Small intestine (tissue), 7 donors: ENCODE data around the gene ACP3. TPM values are rescaled to one million over a fixed set of nuclear protein-coding genes. Genes with fewer than 3 reads are reported as not detected.
"Not testable (repeated sequence)": the region's sequence is repeated elsewhere in the genome, so short reads cannot be mapped to it uniquely, and the experiment has no call there.

Experiments
- DNase-seq, 2 donors: peaks; one replicate each; pipeline versions ENCODE4 v3.0.0 to v3.0.0-alpha.2; 2013
- FAIRE-seq: peaks from 2 replicates; lab custom pipeline; 2012; peaks lifted over from hg19 to GRCh38; lab: Jason Lieb, UNC
- H3K27ac ChIP-seq, 3 donors: one replicate each; pipeline ENCODE4 v1.5.1; 2013; ENCODE audit warnings: low read length in 2 of 3, mild to moderate bottlenecking in 2 of 3, control low read depth in 1 of 3, inconsistent platforms in 1 of 3, low read depth in 1 of 3, moderate library complexity in 1 of 3
- H3K27me3 ChIP-seq, 3 donors: one replicate each; pipeline ENCODE4 v1.6.1; 2013; ENCODE audit warnings: low read length in 3 of 3, inconsistent platforms in 1 of 3; ENCODE audit not compliant: control insufficient read depth in 3 of 3, insufficient read depth in 3 of 3
- H3K36me3 ChIP-seq, 3 donors: one replicate each; pipeline ENCODE4 v1.6.1; 2013; ENCODE audit warnings: low read length in 3 of 3, inconsistent platforms in 1 of 3, low read depth in 1 of 3, mild to moderate bottlenecking in 1 of 3, moderate library complexity in 1 of 3; ENCODE audit not compliant: control insufficient read depth in 3 of 3, insufficient read depth in 2 of 3
- H3K4me1 ChIP-seq, 3 donors: one replicate each; pipeline ENCODE4 v1.6.1; 2013; ENCODE audit warnings: low read length in 2 of 3, inconsistent platforms in 1 of 3, low read depth in 1 of 3, mild to moderate bottlenecking in 1 of 3, moderate library complexity in 1 of 3; ENCODE audit not compliant: control insufficient read depth in 3 of 3, insufficient read depth in 2 of 3
- H3K4me3 ChIP-seq, 3 donors: one replicate each; pipeline ENCODE4 v1.5.1; 2013; ENCODE audit warnings: low read length in 3 of 3, control low read depth in 1 of 3, inconsistent platforms in 1 of 3, low read depth in 1 of 3, mild to moderate bottlenecking in 1 of 3, moderate library complexity in 1 of 3
- H3K9me3 ChIP-seq, 2 donors: one replicate each; pipeline ENCODE4 v1.6.1; 2013; ENCODE audit warnings: low read depth in 1 of 2, low read length in 1 of 2; ENCODE audit not compliant: control insufficient read depth in 2 of 2, insufficient read depth in 1 of 2
- WGBS, 3 donors: extraction: QIAGEN DNeasy Blood & Tissue Kit; methylation state at CpG; one replicate each; pipeline ENCODE4 v1.1.7; 2013; 5-methylcytosine and 5-hydroxymethylcytosine counted together
- polyA plus RNA-seq, 4 donors: library from polyadenylated mRNA; stranded (reverse) in 3 of 4; unstranded in 1 of 4; fragments of 200-250 nt in 3 of 4; fragments of 120-200 nt in 1 of 4; gene quantifications; one replicate each; pipeline versions ENCODE4 v1.2.1 to v1.2.3, GENCODE V29; 2013
- donor health status: healthy with polysubstance abuse.
- donor health status: control.
- donor health status: control.
- donor health status: Bipolar disorder and iron deficiency.
- donor health status: healthy.

ACP3 gene
- polyA plus RNA-seq, 4 donors = 0.67 to 3.0 (median 1.3) TPM

DNA sequence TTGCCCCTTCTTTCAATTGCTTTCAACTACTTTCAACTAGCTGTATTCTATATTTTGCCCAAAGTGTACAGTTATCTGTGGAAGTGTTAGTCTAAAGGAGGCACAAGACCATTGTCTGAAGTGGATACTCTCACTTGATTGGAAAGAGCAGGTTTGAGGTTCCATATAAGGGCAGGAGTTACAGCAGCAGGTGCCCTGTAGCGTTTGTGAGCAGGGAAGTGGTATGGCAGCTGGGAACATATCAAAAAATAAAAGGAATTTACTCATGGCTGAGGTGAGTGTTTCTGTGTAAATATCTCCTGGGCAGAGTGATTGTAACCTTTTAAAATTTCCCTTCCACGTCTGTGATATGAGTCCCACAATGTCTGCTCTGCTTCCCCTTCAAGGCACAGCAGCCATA lies 61.6 kb downstream of the ACP3 start:
- no peak for FAIRE-seq
- H3K27ac ChIP-seq = no peak overlapping the region

DNA sequence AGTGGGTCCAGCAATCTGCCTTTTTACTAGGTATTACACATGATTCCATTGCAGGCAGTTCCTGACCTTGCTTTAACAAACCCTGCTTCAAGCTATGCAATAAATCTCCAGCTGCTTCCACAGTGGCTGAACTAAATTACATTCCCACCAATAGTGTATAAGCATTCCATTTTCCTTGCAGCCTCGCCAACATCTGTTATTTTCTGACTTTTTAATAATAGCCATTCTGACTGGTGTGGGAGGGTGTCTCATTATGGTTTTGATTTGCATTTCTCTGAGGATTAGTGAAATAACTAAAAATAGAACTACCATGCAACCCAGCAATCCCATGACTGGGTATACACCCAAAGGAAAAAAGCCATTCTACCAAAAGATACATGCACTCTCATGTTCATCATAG lies 63.7 kb downstream of the ACP3 start:
- no peak overlapping the region for H3K4me3 ChIP-seq
- no peaks in the 10 kb centered on the region for H3K36me3 ChIP-seq
- DNase-seq (no peak), FAIRE-seq (no peak)
- no peaks in the 10 kb centered on the region for H3K4me1 ChIP-seq
- peaks cover 0 to 1% (median 0%) of the 10 kb centered on the region in 3 donors for H3K27me3 ChIP-seq
- H3K9me3 ChIP-seq = peaks cover 0 to 16% of the 10 kb centered on the region in 2 donors
- no peak overlapping the region for H3K27ac ChIP-seq
- WGBS, 3 donors = 59 to 79% (median 73%) methylated on average over 1 of the region's 1 CpG

More for the DNA sequence above, 61.6 kb downstream of the ACP3 start:
- no peaks in the 10 kb centered on the region for H3K4me1 ChIP-seq
- H3K9me3 ChIP-seq = peaks cover 0 to 16% of the 10 kb centered on the region in 2 donors
- H3K36me3 ChIP-seq = no peaks in the 10 kb centered on the region
- peaks cover 0 to 1% (median 0%) of the 10 kb centered on the region in 3 donors for H3K27me3 ChIP-seq
- no peak for DNase-seq
- H3K4me3 ChIP-seq = no peak overlapping the region
- 44 to 62% (median 55%) methylated on average over 2 of the region's 2 CpGs for WGBS, 3 donors

GRCh38 chr3:132381348-132381944 lies 64.2 kb downstream of the ACP3 start:
- Histone ChIP-seq H3K9me3 (peaks cover 0 to 16% of the 10 kb centered on the region in 2 donors), H3K27me3 (peaks cover 0 to 1% (median 0%) of the 10 kb centered on the region in 3 donors), H3K36me3 (no peaks in the 10 kb centered on the region), H3K4me3 (no peak overlapping the region), H3K4me1 (no peaks in the 10 kb centered on the region), H3K27ac (no peak overlapping the region)
- DNase-seq = no peak
- WGBS, 3 donors = 77 to 91% (median 84%) methylated on average over 14 of the region's 14 CpGs
- FAIRE-seq = no peak

GRCh38 chr3:132382267-132382666 lies 65.1 kb downstream of the ACP3 start:
- H3K9me3 ChIP-seq = peaks cover 0 to 16% of the 10 kb centered on the region in 2 donors
- DNase-seq = no peak
- no peak for FAIRE-seq

GRCh38 chr3:132382688-132383194 lies 65.5 kb downstream of the ACP3 start:
- H3K9me3 ChIP-seq = peaks cover 0 to 16% of the 10 kb centered on the region in 2 donors
- DNase-seq (peak in 1 of 2 donors; percentile 27), FAIRE-seq (no peak)
- no peaks in the 10 kb centered on the region for H3K4me1 ChIP-seq
- no peak overlapping the region for H3K27ac ChIP-seq
- H3K36me3 ChIP-seq = no peaks in the 10 kb centered on the region
- H3K27me3 ChIP-seq = peaks cover 0 to 1% (median 0%) of the 10 kb centered on the region in 3 donors
- no peak overlapping the region for H3K4me3 ChIP-seq

More at GRCh38 chr3:132382267-132382666, 65.1 kb downstream of the ACP3 start:
- Histone ChIP-seq H3K27ac (no peak overlapping the region), H3K4me1 (no peaks in the 10 kb centered on the region), H3K4me3 (no peak overlapping the region), H3K27me3 (peaks cover 0 to 1% (median 0%) of the 10 kb centered on the region in 3 donors), H3K36me3 (no peaks in the 10 kb centered on the region)
- 51 to 57% (median 52%) methylated on average over 4 of the region's 4 CpGs for WGBS, 3 donors

GRCh38 chr3:132386259-132386658 lies 69.1 kb downstream of the ACP3 start:
- Histone ChIP-seq H3K4me3 (no peak overlapping the region), H3K27me3 (no peaks in the 10 kb centered on the region), H3K27ac (no peak overlapping the region), H3K4me1 (no peaks in the 10 kb centered on the region), H3K9me3 (peaks cover 0 to 16% of the 10 kb centered on the region in 2 donors), H3K36me3 (no peaks in the 10 kb centered on the region)
- DNase-seq = no peak
- WGBS, 3 donors = 91 to 95% (median 92%) methylated on average over 8 of the region's 8 CpGs
- FAIRE-seq = no peak

GRCh38 chr3:132392675-132393074 lies 75.5 kb downstream of the ACP3 start:
- H3K27ac ChIP-seq, DNase-seq, H3K9me3 ChIP-seq, H3K4me3 ChIP-seq, FAIRE-seq, H3K4me1 ChIP-seq, H3K27me3 ChIP-seq, H3K36me3 ChIP-seq: not testable (repeated sequence)
- 71 to 95% (median 86%) methylated on average over 1 of the region's 1 CpG for WGBS, 3 donors

- FAIRE-seq = peak; percentile 39
- Histone ChIP-seq H3K36me3 (no peaks in the 10 kb centered on the region), H3K27me3 (peaks cover 0 to 2% (median 0%) of the 10 kb centered on the region in 3 donors), H3K9me3 (no peaks in the 10 kb centered on the region), H3K27ac (no peak overlapping the region), H3K4me3 (no peak overlapping the region), H3K4me1 (no peaks in the 10 kb centered on the region)
- no peak for DNase-seq
- WGBS, 3 donors = 16 to 41% (median 29%) methylated on average over 2 of the region's 2 CpGs
Measured at GRCh38 chr3:132394320-132394719, 77.1 kb downstream of the ACP3 start.
